IMR-90 (cell line): ENCODE measurements around the gene STX5. TPM values are rescaled to one million over a fixed set of nuclear protein-coding genes. Genes with fewer than 3 reads are reported as not detected.

Source experiments
- ATAC-seq: fragments of 200-7000 bp; cut with Tn5 transposase; 2 replicates; pipeline ENCODE4 v1.9.1; 2020; ENCODE audit warnings: low read depth, mild to moderate bottlenecking, moderate library complexity
- BruUV-seq: library from RNA; stranded (reverse); fragments of 400-500 nt; replicated peaks from 2 replicates; lab custom pipeline; 2021; lab: Mats Ljungman, UMichigan
- CTCF ChIA-PET: fragments of 300-600 bp; formaldehyde crosslinking; extraction: SDS; loops from one replicate; lab custom pipeline; 2021; ENCODE audit warnings: antibody characterized with exemption; lab: Yijun Ruan, JAX
- POLR2A ChIA-PET: fragments of 300-600 bp; sonication (Branson Sonifier 250); formaldehyde crosslinking; loops from one replicate; lab custom pipeline; 2022; ENCODE audit warnings: antibody characterized with exemption; ENCODE audit not compliant: unreplicated experiment; lab: Charles Lee
- DNase-seq: peaks from one replicate; pipeline ENCODE4 v3.0.0; 2013
- H2AFZ ChIP-seq: replicated peaks from 2 replicates; pipeline ENCODE3; 2013; ENCODE audit warnings: low read length, mild to moderate bottlenecking; ENCODE audit not compliant: poor library complexity
- H2AK5ac ChIP-seq: 2 replicates; pipeline ENCODE4 v1.6.1; 2013; ENCODE audit warnings: low read depth, low read length, inconsistent platforms
- H2AK9ac ChIP-seq: replicated peaks from 2 replicates; pipeline ENCODE3; 2013; ENCODE audit warnings: mild to moderate bottlenecking, low read depth, low read length, moderate library complexity; ENCODE audit not compliant: poor library complexity
- H2BK120ac ChIP-seq: 2 replicates; pipeline ENCODE4 v1.6.1; 2013; ENCODE audit warnings: low read depth, low read length, inconsistent platforms
- H2BK15ac ChIP-seq: 3 replicates; pipeline ENCODE4 v1.6.1; 2013; ENCODE audit warnings: low read depth, low read length, inconsistent platforms
- H2BK20ac ChIP-seq: 2 replicates; pipeline ENCODE4 v1.6.1; 2013; ENCODE audit warnings: low read depth, mild to moderate bottlenecking, inconsistent platforms, low read length, moderate library complexity
- H2BK5ac ChIP-seq: 2 replicates; pipeline ENCODE4 v1.6.1; 2013; ENCODE audit warnings: mild to moderate bottlenecking, low read depth, low read length, inconsistent platforms; ENCODE audit not compliant: poor library complexity, severe bottlenecking
- H3K14ac ChIP-seq: replicated peaks from 2 replicates; pipeline ENCODE4 v1.6.1; 2013; ENCODE audit warnings: low read depth, low read length, inconsistent platforms
- H3K18ac ChIP-seq: 2 replicates; pipeline ENCODE4 v1.6.1; 2013; ENCODE audit warnings: low read depth, low read length, control low read depth
- H3K23ac ChIP-seq: 2 replicates; pipeline ENCODE4 v1.6.1; 2013; ENCODE audit warnings: low read depth, low read length, inconsistent platforms
- H3K27ac ChIP-seq: 2 replicates; pipeline ENCODE4 v1.5.1; 2013; ENCODE audit warnings: mild to moderate bottlenecking, control low read depth, low read length; ENCODE audit not compliant: insufficient read depth
- H3K27me3 ChIP-seq: 2 replicates; pipeline ENCODE4 v1.6.1; 2013; ENCODE audit warnings: low read length; ENCODE audit not compliant: control insufficient read depth, insufficient read depth
- H3K36me3 ChIP-seq: 2 replicates; pipeline ENCODE4 v1.6.1; 2013; ENCODE audit warnings: low read length, mixed read lengths; ENCODE audit not compliant: control insufficient read depth, insufficient read depth
- H3K4ac ChIP-seq: 2 replicates; pipeline ENCODE4 v1.6.1; 2013; ENCODE audit warnings: low read depth, low read length, inconsistent platforms
- H3K4me1 ChIP-seq: 2 replicates; pipeline ENCODE4 v1.6.1; 2013; ENCODE audit warnings: low read length, mixed read lengths; ENCODE audit not compliant: control insufficient read depth, insufficient read depth
- H3K4me2 ChIP-seq: 2 replicates; pipeline ENCODE4 v1.6.1; 2013; ENCODE audit warnings: low read depth, mild to moderate bottlenecking, control low read depth, low read length, moderate library complexity
- H3K4me3 ChIP-seq: 2 replicates; pipeline ENCODE4 v1.5.1; 2013; ENCODE audit warnings: low read depth, mild to moderate bottlenecking, control low read depth, low read length, moderate library complexity; ENCODE audit not compliant: insufficient read depth
- H3K56ac ChIP-seq: 2 replicates; pipeline ENCODE4 v1.6.1; 2013; ENCODE audit warnings: low read length, inconsistent platforms; ENCODE audit not compliant: insufficient read depth; ENCODE audit errors: extremely low read depth
- H3K79me1 ChIP-seq, 2 experiments: 2 replicates each; pipeline ENCODE4 v1.6.1; 2013; ENCODE audit warnings: low read length in 2 of 2, inconsistent platforms in 1 of 2, low read depth in 1 of 2
- H3K9ac ChIP-seq: 2 replicates; pipeline ENCODE4 v1.6.1; 2013; ENCODE audit warnings: low read depth, low read length, control low read depth
- H3K9me1 ChIP-seq: 2 replicates; pipeline ENCODE4 v1.6.1; 2013; ENCODE audit warnings: low read length, inconsistent platforms; ENCODE audit not compliant: insufficient read depth
- H3K9me3 ChIP-seq: 2 replicates; pipeline ENCODE4 v1.6.1; 2013; ENCODE audit warnings: low read length; ENCODE audit not compliant: control insufficient read depth, insufficient read depth
- H4K20me1 ChIP-seq: 2 replicates; pipeline ENCODE4 v1.6.1; 2013; ENCODE audit warnings: low read length, inconsistent platforms; ENCODE audit not compliant: insufficient read depth
- H4K5ac ChIP-seq: 2 replicates; pipeline ENCODE4 v1.6.1; 2013; ENCODE audit warnings: mild to moderate bottlenecking, low read depth, low read length, control low read depth
- H4K8ac ChIP-seq, 2 experiments: 2 replicates each; pipeline ENCODE4 v1.6.1; 2013; ENCODE audit warnings: low read depth in 2 of 2, low read length in 2 of 2, control low read depth in 1 of 2, inconsistent platforms in 1 of 2
- H4K91ac ChIP-seq: 2 replicates; pipeline ENCODE4 v1.6.1; 2013; ENCODE audit warnings: low read depth, low read length, inconsistent platforms; ENCODE audit not compliant: insufficient read depth
- FOS ChIP-seq: fragments of 150-350 bp; IDR thresholded peaks from 2 replicates; pipeline ENCODE4 v1.6.1; 2016; ENCODE audit warnings: low read depth, low read length
- POLR2A ChIP-seq: IDR thresholded peaks from 2 replicates; pipeline ENCODE4 v1.6.1; 2012; ENCODE audit warnings: mild to moderate bottlenecking, low read depth, low read length
- WGBS, 2 experiments: methylation state at CpG; one replicate each; pipeline versions ENCODE4 v1.1.5 to v1.1.7; 2013; ENCODE audit warnings: missing lambda C conversion rate in 2 of 2; ENCODE audit not compliant: insufficient read length in 1 of 2; ENCODE audit errors: extremely low coverage in 2 of 2; 5-methylcytosine and 5-hydroxymethylcytosine counted together
- dilution Hi-C: fragments of 300-500 bp; cut with HindIII; formaldehyde crosslinking; loops from one replicate; pipeline ENCODE4 v1.14.3; 2018; ENCODE audit warnings: low sequenced_read_pairs; ENCODE audit not compliant: unreplicated experiment
- in situ Hi-C: fragments of 300-500 bp; cut with MboI; formaldehyde crosslinking; loops from 3 replicates; pipeline ENCODE4 v1.14.3; 2019; ENCODE audit warnings: low sequenced_read_pairs, inconsistent platforms, mixed read lengths
- intact Hi-C: fragments of 100-400 bp; cut with micrococcal nuclease; formaldehyde crosslinking; loops from 2 replicates; pipeline ENCODE4 v1.10.0; 2022
- polyA plus RNA-seq, 3 experiments: library from polyadenylated mRNA; depleted of rRNA; stranded (reverse); fragments of >200 nt; gene quantifications; 2 replicates each; pipeline ENCODE4 v1.2.3, GENCODE V29; 2012; ENCODE audit warnings: low replicate concordance in 1 of 3
- total RNA-seq: library from RNA; depleted of rRNA; stranded (reverse); fragments of >200 nt; gene quantifications from 2 replicates; pipeline ENCODE4 v1.2.3, GENCODE V29; 2012
- TF ChIP-seq, protein P1 (sequence below): conservative IDR thresholded peaks from 2 replicates; pipeline ENCODE4 v1.5.1; 2012; ENCODE audit warnings: mild to moderate bottlenecking, low read depth, low read length, improper control_type of control experiment

The STX5 gene
- total and polyA plus RNA-seq, 2 of the 4 experiments (the other 2 are of a cell fraction), result 43.1 to 49.5 TPM

DNA sequence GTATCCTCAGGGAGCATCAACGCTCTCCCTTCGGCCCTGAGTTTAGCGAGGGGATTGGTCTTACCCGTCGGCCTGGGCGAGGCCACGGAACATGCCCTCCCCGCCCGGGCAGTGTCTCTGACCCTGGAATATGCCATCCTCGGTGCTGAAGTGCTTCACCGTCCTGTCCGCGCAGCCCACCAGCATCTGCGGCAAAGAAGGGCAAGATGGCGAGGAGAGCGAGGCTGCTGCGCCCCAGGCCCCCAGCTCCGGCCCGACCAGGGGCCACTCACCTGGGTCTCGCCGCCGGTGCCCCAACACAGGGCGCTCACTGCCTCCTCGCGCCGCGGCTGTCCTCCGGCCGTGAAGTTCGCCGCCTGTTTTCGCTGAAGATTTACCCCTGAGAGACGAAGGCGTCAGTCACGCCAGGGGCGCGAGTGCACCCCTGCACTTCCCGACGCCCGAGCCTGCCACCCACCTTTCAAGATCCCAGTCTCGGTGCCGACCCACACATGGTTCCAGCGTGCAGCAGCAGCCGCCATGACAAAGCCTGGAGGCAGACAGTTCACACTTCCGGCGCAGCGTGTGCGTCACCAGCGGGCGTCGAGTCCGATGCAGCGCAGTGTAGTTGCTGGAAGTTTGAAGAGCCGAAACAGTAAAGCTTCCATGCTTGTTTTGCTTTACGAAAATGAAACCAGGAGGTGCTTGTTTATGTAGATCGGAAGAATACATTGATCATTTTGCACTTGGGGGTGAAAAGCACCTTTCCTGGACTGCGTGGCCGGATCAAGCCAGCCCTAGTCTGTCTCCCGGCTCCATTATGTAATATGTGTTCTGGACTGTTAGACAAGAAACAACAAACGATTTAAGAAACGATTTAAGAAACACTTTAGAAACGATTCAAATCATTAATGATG is 7.4 kb upstream of the STX5 start, which contains the start of gene WDR74 (continued):
- TF ChIP-seq, protein P1, sequence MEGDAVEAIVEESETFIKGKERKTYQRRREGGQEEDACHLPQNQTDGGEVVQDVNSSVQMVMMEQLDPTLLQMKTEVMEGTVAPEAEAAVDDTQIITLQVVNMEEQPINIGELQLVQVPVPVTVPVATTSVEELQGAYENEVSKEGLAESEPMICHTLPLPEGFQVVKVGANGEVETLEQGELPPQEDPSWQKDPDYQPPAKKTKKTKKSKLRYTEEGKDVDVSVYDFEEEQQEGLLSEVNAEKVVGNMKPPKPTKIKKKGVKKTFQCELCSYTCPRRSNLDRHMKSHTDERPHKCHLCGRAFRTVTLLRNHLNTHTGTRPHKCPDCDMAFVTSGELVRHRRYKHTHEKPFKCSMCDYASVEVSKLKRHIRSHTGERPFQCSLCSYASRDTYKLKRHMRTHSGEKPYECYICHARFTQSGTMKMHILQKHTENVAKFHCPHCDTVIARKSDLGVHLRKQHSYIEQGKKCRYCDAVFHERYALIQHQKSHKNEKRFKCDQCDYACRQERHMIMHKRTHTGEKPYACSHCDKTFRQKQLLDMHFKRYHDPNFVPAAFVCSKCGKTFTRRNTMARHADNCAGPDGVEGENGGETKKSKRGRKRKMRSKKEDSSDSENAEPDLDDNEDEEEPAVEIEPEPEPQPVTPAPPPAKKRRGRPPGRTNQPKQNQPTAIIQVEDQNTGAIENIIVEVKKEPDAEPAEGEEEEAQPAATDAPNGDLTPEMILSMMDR, result no peak
- 0 out of 2 replicates have a peak, but pooled peaks have one; percentile 2 for TF ChIP-seq FOS

DNA sequence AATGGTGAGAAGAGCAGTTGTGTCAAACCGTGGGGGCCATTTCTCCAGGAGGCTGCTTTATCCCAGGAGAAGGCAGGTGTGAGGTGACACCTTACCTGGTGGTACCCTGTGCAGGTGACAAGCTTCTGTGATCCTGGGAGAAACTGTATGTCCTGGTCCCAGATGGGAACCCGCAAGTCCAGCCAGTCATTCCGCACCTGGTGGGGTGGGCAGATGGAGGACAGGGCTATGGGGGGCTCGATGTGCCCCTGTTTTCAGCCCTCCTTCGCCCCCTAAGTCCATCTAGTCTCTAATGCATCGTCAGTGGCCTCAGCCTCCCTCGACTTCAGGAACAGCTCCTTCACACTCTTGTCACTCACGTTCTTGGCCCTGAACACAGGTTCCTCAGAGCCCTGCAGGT is 3.5 kb upstream of the STX5 start:
- Histone ChIP-seq H2BK15ac (no peak overlapping the region), H3K27ac (no peak overlapping the region), H2AK5ac (no peak overlapping the region), H3K36me3 (peaks cover 23% of the 10 kb centered on the region), H4K20me1 (peaks cover 10% of the 10 kb centered on the region; the same call in 1 of the 2 replicates), H2AFZ (no peak overlapping the region), H3K9me3 (no peaks in the 10 kb centered on the region), H2AK9ac (no peak overlapping the region), H3K9ac (no peak overlapping the region), H3K14ac (no peak overlapping the region), H3K4me1 (peaks cover 7% of the 10 kb centered on the region), H3K4me3 (no peak overlapping the region), H3K18ac (no peak overlapping the region), H4K8ac (no peak overlapping the region), H2BK5ac (no peak overlapping the region), H3K27me3 (no peaks in the 10 kb centered on the region), H3K56ac (no peak overlapping the region), H4K5ac (no peak overlapping the region), H2BK120ac (no peak overlapping the region), H3K23ac (no peak overlapping the region), H3K79me1 (peaks cover 23 to 70% of the 10 kb centered on the region in 2 experiments; a peak in 3 of 4 replicates), H3K4me2 (no peak overlapping the region), H4K91ac (no peak overlapping the region), H3K4ac (no peak overlapping the region), H2BK20ac (no peak overlapping the region), H3K9me1 (peaks cover 4% of the 10 kb centered on the region; the same call in 1 of the 2 replicates)
- POLR2A ChIA-PET, result no interaction called here
- ATAC-seq (no peak), DNase-seq (no peak)
- dilution Hi-C loops (no loop called here), in situ Hi-C loops (no loop called here), intact Hi-C loops (no loop called here)
- BruUV-seq, result no TSS peak
- CTCF ChIA-PET, result no interaction called here
- TF ChIP-seq POLR2A, result no peak
- 90% methylated on average over 3 of the region's 8 CpGs; no CpG with 5 or more reads in 1 of the 2 experiments for WGBS, 2 experiments
